HG03135 (cell line): ENCODE results near the gene FOXA3.

Source experiments
- ATAC-seq: cut with Tn5 transposase; IDR thresholded peaks from one replicate; pipeline ENCODE4 v1.9.1; 2021; ENCODE audit warnings: mild to moderate bottlenecking, moderate library complexity; ENCODE audit not compliant: unreplicated experiment

The FOXA3 gene

GRCh38 chr19:45863840-45864628, at the start of gene FOXA3:
FOXA3 (plus strand) TSS chr19:45864326; CDS start chr19:45864457, 131 bp downstream.
- no peak for ATAC-seq

GRCh38 chr19:45814851-45815480, 49.2 kb upstream of the FOXA3 start, which contains the start of gene RSPH6A:
RSPH6A (minus strand) TSS chr19:45815308; CDS start chr19:45815176, 132 bp downstream.
- no peak for ATAC-seq

GRCh38 chr19:45815481-45816216, 48.5 kb upstream of the FOXA3 start:
- ATAC-seq, result no peak

- ATAC-seq, result no peak
Measured at GRCh38 chr19:45816236-45817009, 47.7 kb upstream of the FOXA3 start.

- ATAC-seq, result peak; percentile 80
Measured at GRCh38 chr19:45817010-45817724, 47.0 kb upstream of the FOXA3 start.

- no peak for ATAC-seq
Measured at GRCh38 chr19:45817725-45818301, 46.3 kb upstream of the FOXA3 start.

- no peak for ATAC-seq
Measured at GRCh38 chr19:45819769-45820168, 44.4 kb upstream of the FOXA3 start.

- ATAC-seq, result no peak
Measured at GRCh38 chr19:45820413-45821102, 43.6 kb upstream of the FOXA3 start.

GRCh38 chr19:45821103-45821521, 43.0 kb upstream of the FOXA3 start:
- ATAC-seq, result no peak

GRCh38 chr19:45821570-45821969, 42.6 kb upstream of the FOXA3 start:
- no peak for ATAC-seq

- ATAC-seq, result no peak
Measured at GRCh38 chr19:45822716-45823115, 41.4 kb upstream of the FOXA3 start.

- ATAC-seq, result no peak
Measured at GRCh38 chr19:45823182-45823581, 40.9 kb upstream of the FOXA3 start.

- no peak for ATAC-seq
Measured at GRCh38 chr19:45824041-45824471, 40.1 kb upstream of the FOXA3 start.

GRCh38 chr19:45824531-45825262, 39.4 kb upstream of the FOXA3 start:
- ATAC-seq, result no peak

- no peak for ATAC-seq
Measured at GRCh38 chr19:45825263-45825605, 38.9 kb upstream of the FOXA3 start.

GRCh38 chr19:45825917-45826893, 37.9 kb upstream of the FOXA3 start:
- ATAC-seq, result no peak

- no peak for ATAC-seq
Measured at GRCh38 chr19:45826934-45827333, 37.2 kb upstream of the FOXA3 start.
